Astrocyte (in vitro differentiated cells and primary cell): ENCODE measurements around the gene TSPAN32. TPM values are rescaled to one million over a fixed set of nuclear protein-coding genes. Genes with fewer than 3 reads are reported as not detected.

ENCODE experiments used
- DNase-seq: peaks from one replicate; pipeline ENCODE4 v3.0.0-alpha.2; 2010; ENCODE audit warnings: low read depth
- FAIRE-seq: peaks from 2 replicates; lab custom pipeline; 2011; peaks lifted over from hg19 to GRCh38; lab: Jason Lieb, UNC
- H2AFZ ChIP-seq: 2 replicates; pipeline ENCODE4 v1.6.0; 2012; ENCODE audit warnings: low read depth, low read length, inconsistent platforms
- H3K27ac ChIP-seq: 2 replicates; pipeline ENCODE4 v1.5.1; 2011; ENCODE audit warnings: low read depth, low read length, inconsistent platforms
- H3K27me3 ChIP-seq: 2 replicates; pipeline ENCODE4 v1.6.0; 2011; ENCODE audit warnings: low read length, inconsistent platforms; ENCODE audit not compliant: insufficient read depth
- H3K36me3 ChIP-seq: 2 replicates; pipeline ENCODE4 v1.5.1; 2011; ENCODE audit warnings: low read length, inconsistent platforms; ENCODE audit not compliant: insufficient read depth
- H3K4me1 ChIP-seq: 2 replicates; pipeline ENCODE4 v1.5.1; 2011; ENCODE audit warnings: low read length, inconsistent platforms; ENCODE audit not compliant: insufficient read depth
- H3K4me2 ChIP-seq: 2 replicates; pipeline ENCODE4 v1.6.0; 2012; ENCODE audit warnings: low read length, inconsistent platforms
- H3K4me3 ChIP-seq: 2 replicates; pipeline ENCODE4 v1.5.1; 2011; ENCODE audit warnings: low read depth, mild to moderate bottlenecking, low read length, inconsistent platforms; ENCODE audit not compliant: insufficient read depth
- H3K79me2 ChIP-seq: 2 replicates; pipeline ENCODE4 v1.6.0; 2012; ENCODE audit warnings: mild to moderate bottlenecking, low read length, inconsistent platforms; ENCODE audit not compliant: insufficient read depth
- H3K9ac ChIP-seq: 2 replicates; pipeline ENCODE4 v1.6.0; 2012; ENCODE audit warnings: mild to moderate bottlenecking, low read length, inconsistent platforms
- H3K9me3 ChIP-seq: 2 replicates; pipeline ENCODE4 v1.5.1; 2012; ENCODE audit warnings: low read depth, mild to moderate bottlenecking, low read length, inconsistent platforms; ENCODE audit not compliant: insufficient read depth
- H4K20me1 ChIP-seq: 2 replicates; pipeline ENCODE4 v1.6.0; 2012; ENCODE audit warnings: low read length, inconsistent platforms; ENCODE audit not compliant: insufficient read depth
- H3K27ac Mint-ChIP-seq: one replicate; pipeline ENCODE4 v1.8.0; 2021; ENCODE audit warnings: mild to moderate bottlenecking, mixed read lengths; ENCODE audit not compliant: unreplicated experiment
- H3K27me3 Mint-ChIP-seq: one replicate; pipeline ENCODE4 v1.8.0; 2021; ENCODE audit warnings: low read depth, mixed read lengths; ENCODE audit not compliant: unreplicated experiment
- H3K36me3 Mint-ChIP-seq: one replicate; pipeline ENCODE4 v1.8.0; 2021; ENCODE audit warnings: low read depth, mixed read lengths; ENCODE audit not compliant: unreplicated experiment
- H3K4me1 Mint-ChIP-seq: one replicate; pipeline ENCODE4 v1.8.0; 2021; ENCODE audit warnings: low read depth, mixed read lengths; ENCODE audit not compliant: unreplicated experiment
- H3K4me3 Mint-ChIP-seq: one replicate; pipeline ENCODE4 v1.8.0; 2021; ENCODE audit warnings: mild to moderate bottlenecking, moderate library complexity, mixed read lengths; ENCODE audit not compliant: unreplicated experiment
- H3K9me3 Mint-ChIP-seq: one replicate; pipeline ENCODE4 v1.8.0; 2021; ENCODE audit warnings: mild to moderate bottlenecking, mixed read lengths; ENCODE audit not compliant: unreplicated experiment
- CTCF ChIP-seq: IDR thresholded peaks from 2 replicates; pipeline ENCODE4 v1.5.1; 2011; ENCODE audit warnings: low read depth, mild to moderate bottlenecking, inconsistent platforms, low read length, moderate library complexity; ENCODE audit not compliant: insufficient read depth
- EZH2 ChIP-seq: IDR thresholded peaks from 2 replicates; pipeline ENCODE4 v1.6.1; 2012; ENCODE audit warnings: mild to moderate bottlenecking, low read length, inconsistent platforms; ENCODE audit not compliant: insufficient read depth
- total RNA-seq: library from RNA; stranded (reverse); gene quantifications from 2 replicates; pipeline ENCODE4 v1.2.1, GENCODE V29; 2021

The TSPAN32 gene
- total RNA-seq, 1 donor from 2014 or later, result not detected

- Mint-ChIP-seq H3K27me3 (peaks cover 29% of the 10 kb centered on the region), H3K4me1 (no peaks in the 10 kb centered on the region), H3K4me3 (no peak overlapping the region), H3K9me3 (peaks cover 8% of the 10 kb centered on the region), H3K36me3 (peaks cover 18% of the 10 kb centered on the region), H3K27ac (peak overlapping the region; percentile 35)
- no peak overlapping the region for H3K4me2 ChIP-seq
- H3K36me3 ChIP-seq, result no peaks in the 10 kb centered on the region
- no peak overlapping the region for H3K4me3 ChIP-seq
- DNase-seq (no peak), FAIRE-seq (no peak)
- no peaks in the 10 kb centered on the region for H3K9me3 ChIP-seq
- no peak overlapping the region for H3K27ac ChIP-seq
- H3K9ac ChIP-seq, result no peak overlapping the region
- no peaks in the 10 kb centered on the region for H3K27me3 ChIP-seq
- no peak for TF ChIP-seq CTCF
- TF ChIP-seq EZH2, result no peak
- H2AFZ ChIP-seq, result no peak overlapping the region
- no peaks in the 10 kb centered on the region for H4K20me1 ChIP-seq
- H3K79me2 ChIP-seq, result no peaks in the 10 kb centered on the region
- peaks cover 3% of the 10 kb centered on the region for H3K4me1 ChIP-seq
Measured at GRCh38 chr11:2361565-2361964, 59.8 kb downstream of the TSPAN32 start.

- peaks cover 20% of the 10 kb centered on the region for H3K36me3 Mint-ChIP-seq
- no peaks in the 10 kb centered on the region for H4K20me1 ChIP-seq
Measured at GRCh38 chr11:2362414-2362813, 60.6 kb downstream of the TSPAN32 start.

More at GRCh38 chr11:2362414-2362813, 60.6 kb downstream of the TSPAN32 start:
- DNase-seq, result no peak
- H3K79me2 ChIP-seq, result no peaks in the 10 kb centered on the region
- no peak for FAIRE-seq
- Mint-ChIP-seq H3K4me1 (no peaks in the 10 kb centered on the region), H3K9me3 (peaks cover 8% of the 10 kb centered on the region), H3K4me3 (no peak overlapping the region), H3K27me3 (peaks cover 30% of the 10 kb centered on the region), H3K27ac (no peak overlapping the region)
- no peaks in the 10 kb centered on the region for H3K9me3 ChIP-seq
- H3K27me3 ChIP-seq, result no peaks in the 10 kb centered on the region
- TF ChIP-seq EZH2 (no peak), CTCF (no peak)
- H2AFZ ChIP-seq, result no peak overlapping the region
- peaks cover 4% of the 10 kb centered on the region for H3K4me1 ChIP-seq
- no peak overlapping the region for H3K4me2 ChIP-seq
- H3K27ac ChIP-seq, result no peak overlapping the region
- no peak overlapping the region for H3K4me3 ChIP-seq
- no peaks in the 10 kb centered on the region for H3K36me3 ChIP-seq
- no peak overlapping the region for H3K9ac ChIP-seq
